Cerebellar cortex (tissue), 1 donor: ENCODE measurements around the gene IQUB.
"Not testable (repeated sequence)": the region's sequence is repeated elsewhere in the genome, so short reads cannot be mapped to it uniquely, and the experiment has no call there.

Experiments used
- DNase-seq: peaks from one replicate; pipeline ENCODE4 v3.0.0-alpha.2; 2015; ENCODE audit warnings: low spot score

IQUB gene

DNA sequence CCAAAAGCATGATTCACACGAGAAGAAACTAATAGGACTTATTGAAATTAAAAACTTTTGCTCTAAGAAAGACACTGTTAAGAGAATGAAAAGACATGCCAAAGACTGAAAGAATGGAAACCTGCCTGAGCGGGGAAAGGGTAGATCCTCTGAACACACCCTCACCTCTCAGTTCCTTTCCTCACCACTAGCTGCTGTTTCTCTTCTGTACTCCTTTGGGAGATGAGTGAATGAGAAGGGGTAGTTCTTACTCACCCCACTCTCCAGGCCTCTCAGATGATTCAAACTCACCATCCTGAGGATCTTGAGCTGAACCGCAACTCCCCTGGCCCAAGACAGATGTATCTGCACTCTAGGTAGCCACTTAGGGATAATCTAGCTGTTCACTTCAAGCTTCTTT lies 41.9 kb downstream of the IQUB start:
- DNase-seq, result no peak

DNA sequence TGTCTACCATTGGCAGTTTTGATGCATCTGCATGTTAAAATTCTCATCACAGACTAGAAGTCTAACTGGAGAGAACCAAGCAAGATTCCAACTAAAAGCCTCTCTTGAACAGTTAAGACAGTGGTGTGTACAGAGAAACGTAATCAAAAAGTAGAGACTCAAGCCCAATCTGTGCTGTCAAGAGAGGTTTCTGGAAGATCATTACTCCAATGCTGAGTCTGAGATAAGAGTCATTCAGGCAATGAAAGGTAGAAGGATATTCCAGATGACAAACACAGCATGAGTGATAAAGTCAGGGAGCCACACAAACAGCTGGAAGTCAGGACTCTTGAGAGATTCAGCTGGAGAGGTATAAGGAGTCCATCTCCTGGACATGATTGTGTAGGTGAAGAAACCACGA lies 48.7 kb downstream of the IQUB start:
- no peak for DNase-seq

DNA sequence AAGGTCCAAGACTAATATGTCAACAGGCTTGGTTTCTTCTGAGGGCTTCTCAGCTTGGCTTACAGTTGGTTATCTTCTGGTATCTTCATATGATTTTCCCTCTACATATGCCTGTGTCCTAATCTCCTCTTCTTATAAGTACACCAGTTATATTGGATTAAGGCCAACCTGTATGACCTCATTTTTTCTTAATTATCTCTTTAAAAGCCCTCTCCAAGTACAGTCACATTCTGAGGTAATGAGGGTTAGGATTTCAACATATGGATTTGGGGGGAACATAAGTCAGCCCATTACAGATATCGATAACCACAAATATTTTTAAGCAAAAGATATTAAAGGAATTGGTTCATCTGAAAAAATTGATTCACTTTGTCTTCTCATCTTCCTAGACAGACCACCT lies 49.2 kb downstream of the IQUB start:
- DNase-seq, result no peak

DNA sequence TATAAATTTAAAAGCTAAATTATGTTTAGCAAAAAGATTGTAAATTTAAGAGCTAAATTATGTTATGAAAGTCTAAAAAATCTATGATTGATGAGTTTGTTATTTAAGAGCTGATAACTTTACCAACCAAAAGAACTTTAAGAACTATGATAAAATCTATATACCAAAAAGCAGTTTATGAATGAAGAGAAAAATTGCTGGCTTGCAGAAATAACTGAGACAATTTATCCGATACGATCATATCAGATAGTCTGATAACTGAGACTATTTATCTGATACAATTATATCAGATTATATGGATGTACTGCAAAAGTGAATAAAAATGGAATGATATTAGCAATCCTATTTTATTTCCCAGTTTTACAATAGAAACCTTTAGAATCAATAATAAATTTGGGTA lies 50.2 kb downstream of the IQUB start:
- DNase-seq, result no peak

DNA sequence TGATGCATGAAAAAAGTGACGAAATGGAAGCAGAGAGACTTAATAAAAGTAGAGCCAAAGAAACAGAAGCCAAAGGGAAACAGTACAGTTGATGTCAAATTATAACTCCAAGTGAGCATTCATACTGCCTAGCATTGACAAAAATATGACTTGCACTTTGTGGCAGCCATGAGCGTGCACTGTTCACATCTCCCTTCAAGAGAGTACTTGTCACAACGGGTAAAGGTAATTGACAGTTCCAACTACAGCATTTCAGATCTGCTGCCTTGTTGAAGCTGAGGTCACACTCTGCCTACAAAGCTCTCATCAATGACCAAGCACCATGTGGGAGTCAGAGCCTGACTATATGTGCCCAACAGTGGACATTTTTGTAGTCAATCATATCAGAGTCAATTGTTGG lies 54.3 kb downstream of the IQUB start:
- DNase-seq, result no peak

DNA sequence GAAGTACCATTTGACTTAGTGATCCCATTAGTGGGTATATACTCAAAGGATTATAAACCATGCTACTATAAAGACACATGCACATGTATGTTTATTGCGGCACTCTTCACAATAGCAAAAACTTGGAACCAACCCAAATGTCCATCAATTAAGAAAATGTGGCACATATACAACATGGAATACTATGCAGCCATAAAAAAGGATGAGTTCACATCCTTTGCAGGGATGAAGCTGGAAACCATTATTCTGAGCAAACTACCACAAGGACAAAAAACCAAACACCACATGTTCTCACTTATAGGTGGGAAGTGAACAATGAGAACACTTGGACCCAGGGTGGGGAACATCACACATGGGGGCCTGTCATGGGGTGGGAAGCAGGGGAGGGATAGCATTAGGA lies 56.3 kb downstream of the IQUB start:
- DNase-seq, result not testable (repeated sequence)

DNA sequence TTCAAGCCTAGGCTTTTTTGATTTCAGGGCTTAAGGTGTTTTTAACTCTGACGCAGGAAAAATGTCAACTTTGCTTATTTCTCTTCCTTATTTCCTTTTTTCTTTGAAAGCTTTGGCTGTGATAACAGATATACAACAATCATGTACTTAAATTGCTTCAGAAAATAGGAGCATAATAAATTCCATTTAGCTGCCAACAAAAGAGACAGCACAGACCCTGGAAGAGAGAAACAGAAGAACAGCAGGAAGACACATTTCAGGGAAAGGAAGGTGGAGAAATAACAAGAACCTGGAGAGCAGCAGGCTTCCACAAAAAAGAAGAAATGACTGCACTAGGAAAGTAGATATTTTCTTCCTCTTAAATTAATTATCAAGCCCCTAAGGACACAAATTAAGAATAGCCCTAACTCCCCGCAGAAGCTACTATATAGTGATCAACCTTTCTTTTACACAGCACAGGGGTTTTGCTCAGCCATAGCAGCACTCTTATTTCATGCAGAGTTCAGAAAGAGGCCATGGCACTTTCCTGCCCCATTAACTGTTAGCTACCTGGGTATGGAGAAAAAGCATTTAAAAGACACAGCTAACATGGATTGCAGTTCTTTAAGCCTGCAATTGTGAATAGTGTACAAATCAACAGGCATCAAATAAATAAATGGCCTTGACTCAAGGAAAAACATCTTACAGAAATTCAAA lies 61.5 kb downstream of the IQUB start:
- no peak for DNase-seq

DNA sequence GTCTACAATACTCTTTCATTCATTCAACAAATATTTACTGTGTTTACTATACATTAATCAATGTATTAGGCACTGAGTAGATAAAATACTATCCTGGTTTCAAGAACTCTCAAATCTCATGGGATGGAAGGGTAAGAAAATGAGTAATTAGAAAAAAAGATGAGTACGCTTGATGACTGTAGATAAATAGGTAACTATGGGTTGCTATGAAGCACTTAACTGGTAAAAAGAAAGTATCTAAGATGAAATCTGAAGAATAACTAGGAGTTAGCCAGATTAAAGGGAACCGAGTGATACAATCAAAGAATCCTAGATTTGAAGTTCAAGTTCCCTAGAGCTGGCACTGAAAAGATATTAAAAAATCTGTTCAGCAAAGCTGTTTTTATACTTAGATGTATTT lies 62.1 kb downstream of the IQUB start:
- no peak for DNase-seq

DNA sequence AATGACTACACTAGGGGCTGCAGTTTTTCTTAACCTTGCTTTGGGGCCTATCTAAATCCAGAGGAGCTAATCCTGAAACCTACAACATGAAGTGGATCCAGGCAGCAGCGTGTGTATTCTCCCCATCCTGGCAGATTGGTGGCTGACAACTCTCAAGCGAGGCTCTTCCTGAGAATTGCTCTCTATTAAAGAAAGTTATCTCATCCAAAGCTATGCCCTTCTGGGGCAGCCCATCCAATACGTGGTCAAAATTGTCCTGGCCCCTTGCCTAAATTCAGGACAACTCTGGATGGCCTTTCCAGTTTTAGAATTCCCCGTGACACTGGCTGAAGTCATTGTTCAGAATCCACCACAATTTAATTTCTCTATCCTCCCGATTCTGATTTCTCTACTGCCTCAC lies 66.1 kb downstream of the IQUB start:
- no peak for DNase-seq

DNA sequence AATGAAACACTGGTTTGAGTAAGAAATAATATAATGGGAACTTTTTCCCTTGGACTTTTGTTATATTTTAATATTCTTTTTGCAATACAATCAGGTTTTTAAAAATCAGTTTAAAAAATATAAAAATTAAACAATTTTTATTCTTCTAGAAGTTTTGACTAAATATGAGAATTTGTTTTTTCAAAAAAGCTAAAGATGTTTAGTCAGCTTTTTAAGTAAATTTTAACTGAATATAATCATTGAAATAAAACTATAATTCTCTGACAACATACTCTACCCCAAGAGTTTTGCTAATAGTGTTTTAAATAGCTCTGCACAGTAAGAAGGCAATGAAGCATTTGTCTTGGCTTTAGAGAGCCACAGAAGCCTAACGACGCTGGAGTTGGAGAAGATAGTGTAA lies 70.5 kb downstream of the IQUB start:
- no peak for DNase-seq

DNA sequence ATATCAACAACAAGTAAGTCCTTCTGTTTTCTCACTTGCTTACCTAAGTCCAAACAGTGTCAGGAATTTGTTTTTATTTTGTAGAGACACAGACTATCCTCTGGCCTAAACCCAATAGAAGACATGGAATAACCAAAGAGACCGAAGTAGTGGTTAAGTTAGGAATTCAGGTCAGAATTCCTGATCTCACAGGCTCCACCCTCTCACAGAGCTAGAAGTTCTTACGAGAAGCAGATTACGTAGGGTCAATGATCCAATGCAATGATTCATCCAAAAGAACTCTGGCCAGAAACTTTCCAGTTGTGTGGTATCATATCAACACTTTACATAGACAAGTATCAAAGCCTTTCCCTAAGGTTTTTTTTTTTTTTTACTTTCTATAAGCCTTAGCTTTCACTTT lies 73.8 kb downstream of the IQUB start:
- DNase-seq, result no peak

DNA sequence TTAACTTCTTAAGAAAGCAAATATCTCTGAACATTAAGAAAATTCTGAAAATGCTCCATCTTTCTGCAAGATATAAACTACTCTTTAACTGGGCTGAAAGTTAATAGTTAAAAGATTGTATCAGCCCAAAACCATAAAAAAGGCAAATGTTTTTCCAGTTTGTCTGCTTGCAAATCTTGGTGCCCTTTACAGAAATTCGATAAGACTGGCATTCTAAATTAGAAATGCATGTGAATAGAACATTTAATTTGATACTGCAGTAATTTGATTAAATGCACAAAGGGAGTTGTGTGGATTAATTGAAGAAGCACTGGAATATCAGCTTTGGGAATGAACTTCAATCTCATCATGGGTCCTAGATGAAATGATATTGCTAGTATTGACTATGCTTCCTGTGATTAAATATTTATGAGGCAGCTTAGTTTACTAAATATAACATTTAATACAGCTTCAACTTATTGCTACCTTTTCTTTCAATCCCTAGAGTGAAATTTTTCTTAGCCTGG lies 78.4 kb downstream of the IQUB start:
- no peak for DNase-seq

DNA sequence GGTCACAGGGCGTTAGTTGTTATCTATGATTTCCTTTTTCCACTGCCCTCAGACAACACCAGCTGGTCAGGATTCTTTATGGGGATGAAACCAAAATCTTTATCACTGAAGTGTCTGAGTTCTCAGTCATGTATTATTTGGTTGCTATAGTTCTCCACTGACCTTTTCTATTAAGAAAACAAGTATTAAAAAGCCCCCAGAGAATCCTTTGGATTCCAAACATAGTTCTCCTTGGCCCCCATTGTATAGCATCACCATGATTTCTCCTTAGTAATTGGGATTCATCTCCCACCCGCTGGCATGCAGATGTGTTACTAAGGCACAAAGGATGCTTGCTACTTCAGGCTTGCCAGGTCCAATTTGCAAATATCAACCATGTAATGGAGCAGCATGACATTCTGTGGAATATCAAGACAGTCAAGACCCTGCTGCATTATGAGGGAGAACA lies 94.3 kb downstream of the IQUB start:
- no peak for DNase-seq

DNA sequence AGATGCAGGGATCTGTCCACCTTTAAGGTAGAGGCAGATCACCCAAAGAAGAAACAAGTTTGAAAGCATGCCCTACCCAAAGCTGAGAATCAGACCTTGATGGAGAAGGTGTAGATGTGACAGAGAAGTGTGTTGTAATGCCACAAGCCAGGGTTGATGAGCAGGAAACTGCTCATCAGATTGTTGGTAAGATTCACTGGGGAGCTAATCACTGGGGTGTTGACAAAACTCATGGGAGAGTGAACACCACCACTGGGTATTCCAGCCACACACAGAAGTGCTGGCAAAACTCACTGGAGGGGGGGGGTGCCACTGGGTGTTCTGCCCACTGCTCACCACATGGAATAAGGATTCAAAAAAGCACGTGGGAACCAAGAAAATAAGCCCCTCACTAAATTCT lies 95.2 kb downstream of the IQUB start:
- no peak for DNase-seq

DNA sequence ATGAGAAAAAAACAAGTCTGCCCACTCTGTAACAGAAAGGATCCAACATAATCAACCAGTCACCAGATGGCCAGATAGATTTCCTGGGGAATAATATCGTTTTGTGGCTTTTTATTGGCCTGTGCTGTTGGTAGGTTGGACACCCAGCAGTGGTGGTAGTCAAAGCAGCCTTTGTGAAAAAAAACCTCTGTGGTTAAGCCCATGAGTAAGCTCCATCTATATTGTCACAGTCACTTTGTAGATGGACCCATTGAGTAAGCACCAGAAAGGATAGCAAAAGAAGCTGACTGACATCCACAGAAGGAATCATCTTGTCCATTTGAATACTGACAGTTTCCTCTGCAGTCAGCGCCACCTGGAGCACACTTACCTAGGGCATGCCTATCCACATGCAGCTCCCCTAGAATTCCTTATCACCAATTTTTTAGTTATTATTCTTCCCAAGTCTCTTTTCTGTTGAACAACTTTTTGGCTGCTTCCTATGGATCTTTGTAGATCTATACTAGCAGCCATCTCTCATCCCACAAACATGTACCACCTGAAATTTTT lies 96.9 kb downstream of the IQUB start:
- no peak for DNase-seq

DNA sequence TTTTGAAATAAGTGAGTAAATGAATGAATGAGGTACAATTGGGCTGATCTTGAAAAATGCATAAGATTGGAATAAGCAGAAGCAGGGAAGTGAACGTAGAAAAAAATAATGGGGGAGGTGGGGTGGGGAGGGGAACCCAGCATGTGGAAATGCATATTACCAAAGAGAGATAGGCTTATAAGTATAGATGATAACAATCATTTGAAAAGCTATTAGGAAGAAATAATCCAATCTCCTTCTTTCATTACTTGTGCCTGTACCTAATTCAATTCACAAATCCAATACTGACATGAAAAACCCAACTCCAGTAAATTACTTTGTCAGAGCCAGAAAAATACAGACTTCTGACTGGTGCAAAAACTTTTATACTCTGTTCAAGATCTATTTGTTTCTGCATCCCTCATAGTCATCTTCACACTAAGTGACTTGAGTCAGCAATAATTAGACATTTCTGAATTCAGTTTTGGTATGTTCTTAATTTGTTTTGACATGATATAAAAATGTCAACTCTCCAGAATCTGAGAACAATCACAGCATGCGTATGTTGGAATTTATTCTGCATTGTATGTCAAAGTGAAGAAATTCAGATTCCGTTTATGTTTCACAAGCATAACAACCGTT lies 99.2 kb downstream of the IQUB start:
- DNase-seq, result no peak

DNA sequence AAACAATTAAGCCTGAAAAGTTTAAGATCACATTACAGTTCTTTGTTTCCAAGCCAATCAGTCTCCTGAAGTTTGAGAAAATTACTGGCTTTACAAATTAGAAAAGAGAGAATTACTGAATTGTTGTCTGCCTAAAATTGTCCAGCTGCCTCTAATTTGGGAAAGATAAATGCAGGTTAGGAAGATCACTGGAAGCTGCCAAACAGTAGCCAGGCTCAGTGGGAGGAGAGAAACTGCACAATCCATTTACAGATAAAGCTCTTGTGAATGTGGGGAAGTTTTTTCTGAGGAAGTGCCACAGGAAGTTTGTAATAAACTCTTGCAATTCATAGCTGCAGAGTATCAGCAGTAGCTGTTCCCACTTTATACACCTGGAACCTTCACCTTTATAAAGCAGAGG lies 100.7 kb downstream of the IQUB start:
- peak; percentile 44 for DNase-seq

DNA sequence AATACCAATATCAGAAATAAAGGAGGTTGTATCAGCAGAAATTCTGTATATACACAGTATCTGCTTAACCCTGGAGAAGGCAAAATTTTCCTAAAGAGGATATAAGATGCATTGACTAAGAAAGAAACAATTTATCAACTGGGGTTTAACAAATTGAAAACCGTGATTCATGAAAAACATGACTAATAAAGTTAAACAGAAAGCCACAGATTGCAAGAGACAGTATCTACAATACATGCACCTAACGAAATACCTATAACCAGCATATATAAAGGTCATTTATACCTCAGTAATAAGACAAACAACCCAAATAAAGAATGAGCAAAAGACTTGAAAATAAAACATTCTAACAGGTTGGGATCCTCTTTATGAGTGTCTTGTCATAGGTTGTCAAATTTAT lies 101.8 kb downstream of the IQUB start:
- DNase-seq, result no peak

DNA sequence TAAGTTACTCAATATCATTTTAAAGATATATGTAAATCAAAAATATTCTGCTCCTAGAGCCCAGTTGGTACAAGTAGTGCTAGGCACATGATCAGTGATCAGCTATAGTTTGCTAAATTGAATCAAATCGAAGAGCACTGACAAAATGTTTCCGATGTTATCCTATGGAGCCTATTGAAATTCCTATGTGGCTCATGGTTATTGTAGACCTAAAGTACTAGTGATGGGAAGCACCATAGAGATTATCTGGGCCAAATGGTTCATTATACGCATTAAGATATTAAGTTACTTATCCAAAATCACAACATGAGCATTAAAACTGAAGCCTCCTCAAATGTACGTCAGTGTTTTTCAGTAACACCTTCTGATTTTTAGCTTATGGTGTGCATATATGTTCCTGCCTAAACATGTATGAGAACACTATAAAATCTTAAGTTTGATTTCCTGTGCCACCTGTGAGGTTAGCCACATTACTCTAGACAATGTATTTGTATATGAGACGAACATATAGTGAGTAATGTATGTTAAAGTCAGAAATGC lies 103.2 kb downstream of the IQUB start:
- DNase-seq, result no peak

DNA sequence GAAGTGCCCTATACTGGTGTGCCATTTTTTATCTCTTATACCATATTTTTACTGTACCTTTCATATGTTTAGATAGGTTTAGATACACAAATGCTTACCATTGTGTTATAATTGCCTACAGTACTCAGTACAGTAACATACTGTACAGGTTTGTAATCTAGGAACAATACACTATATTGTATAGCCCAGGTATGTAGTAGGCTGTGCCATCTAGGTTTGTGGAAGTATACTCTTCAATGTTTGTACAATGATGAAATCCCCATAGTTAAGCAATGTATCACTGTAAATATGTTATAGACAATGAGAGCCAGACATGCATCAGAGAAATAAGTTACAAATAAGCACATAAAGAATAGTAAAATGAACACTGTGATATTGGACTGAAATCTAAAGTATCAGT lies 109.1 kb downstream of the IQUB start:
- no peak for DNase-seq

DNA sequence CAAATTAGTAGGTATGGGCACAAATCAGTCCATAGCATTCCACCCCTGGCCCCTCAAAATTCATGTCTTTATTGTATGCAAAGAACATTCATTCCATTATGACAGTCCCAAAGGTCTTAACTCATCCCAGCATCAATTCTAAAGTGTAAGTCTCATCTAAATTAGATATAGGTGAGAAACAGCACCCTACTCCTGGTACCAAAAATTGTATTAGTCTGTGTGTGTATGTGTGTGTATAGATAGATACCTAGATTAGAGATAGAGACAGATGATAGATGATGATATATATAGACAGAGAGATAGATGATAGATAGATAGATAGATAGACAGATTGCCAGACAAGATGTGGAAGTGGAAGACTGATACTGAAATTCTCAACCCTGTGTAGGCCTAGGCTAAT lies 109.9 kb downstream of the IQUB start:
- DNase-seq, result no peak

DNA sequence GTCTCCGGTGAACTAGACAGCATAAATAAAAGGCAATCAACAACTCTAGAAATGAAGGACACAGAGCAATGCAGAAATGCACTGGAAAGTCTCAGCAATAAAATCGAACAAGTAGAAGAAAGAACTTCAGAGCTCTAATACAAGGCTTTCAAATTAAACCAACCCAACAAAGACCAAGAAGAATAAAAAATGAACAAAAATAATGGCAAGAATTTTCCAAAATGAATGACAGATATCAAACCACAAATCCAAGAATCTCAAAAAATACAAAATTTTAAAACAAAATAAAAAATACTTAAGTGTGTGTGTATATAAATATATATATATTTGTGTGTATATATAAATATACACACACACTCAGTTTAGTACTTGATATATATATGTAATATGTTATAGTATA lies 110.8 kb downstream of the IQUB start:
- no peak for DNase-seq

DNA sequence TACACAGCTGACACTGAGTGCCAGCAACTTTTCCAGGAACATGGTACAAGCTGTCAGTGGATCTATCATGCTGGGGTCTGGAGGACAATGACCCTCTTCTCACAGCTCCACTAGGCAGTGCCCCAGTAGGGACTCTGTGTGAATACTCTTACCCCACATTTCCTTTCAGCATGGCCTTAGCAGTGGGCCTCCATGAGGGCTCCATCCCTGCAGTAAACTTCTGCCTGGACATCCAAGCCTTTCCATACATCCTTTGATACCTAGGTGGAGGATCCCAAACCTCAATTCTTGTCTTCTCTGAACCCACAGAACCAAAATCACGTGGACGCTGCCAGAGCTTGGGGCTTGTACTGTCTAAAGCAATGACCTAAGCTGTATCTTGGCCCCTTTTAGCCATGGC lies 116.8 kb downstream of the IQUB start:
- DNase-seq, result no peak
